Mesothelial cell of epicardium (in vitro differentiated cells): ENCODE measurements around the gene CD300H. TPM values are rescaled to one million over a fixed set of nuclear protein-coding genes. Genes with fewer than 3 reads are reported as not detected.

Source experiments
- DNase-seq, 2 experiments: peaks; one replicate each; pipeline ENCODE4 v3.0.0; 2021; ENCODE audit warnings: low spot score in 2 of 2; ENCODE audit not compliant: unreplicated experiment in 2 of 2
- H3K27ac Mint-ChIP-seq: 2 replicates; pipeline ENCODE4 v1.8.0; 2021; ENCODE audit warnings: mixed read lengths
- H3K27me3 Mint-ChIP-seq: 2 replicates; pipeline ENCODE4 v1.8.0; 2021; ENCODE audit warnings: low read depth, mixed read lengths
- H3K36me3 Mint-ChIP-seq: 2 replicates; pipeline ENCODE4 v1.8.0; 2021; ENCODE audit warnings: mixed read lengths
- H3K4me1 Mint-ChIP-seq: 2 replicates; pipeline ENCODE4 v1.8.0; 2021; ENCODE audit warnings: mixed read lengths
- H3K4me3 Mint-ChIP-seq: 2 replicates; pipeline ENCODE4 v1.8.0; 2021; ENCODE audit warnings: mild to moderate bottlenecking, moderate library complexity, mixed read lengths
- H3K9me3 Mint-ChIP-seq: 2 replicates; pipeline ENCODE4 v1.8.0; 2021; ENCODE audit warnings: mixed read lengths
- total RNA-seq: library from RNA; stranded (reverse); gene quantifications from 3 replicates; pipeline ENCODE4 v1.2.1, GENCODE V29; 2021
- TF ChIP-seq, protein P1 (sequence below): fragments of 200-600 bp; sonication (generic); IDR thresholded peaks from one replicate; pipeline ENCODE4 v1.5.0; 2021; ENCODE audit warnings: antibody characterized with exemption; ENCODE audit not compliant: unreplicated experiment

Gene CD300H
- total RNA-seq, 1 donor from 2014 or later = not detected

DNA sequence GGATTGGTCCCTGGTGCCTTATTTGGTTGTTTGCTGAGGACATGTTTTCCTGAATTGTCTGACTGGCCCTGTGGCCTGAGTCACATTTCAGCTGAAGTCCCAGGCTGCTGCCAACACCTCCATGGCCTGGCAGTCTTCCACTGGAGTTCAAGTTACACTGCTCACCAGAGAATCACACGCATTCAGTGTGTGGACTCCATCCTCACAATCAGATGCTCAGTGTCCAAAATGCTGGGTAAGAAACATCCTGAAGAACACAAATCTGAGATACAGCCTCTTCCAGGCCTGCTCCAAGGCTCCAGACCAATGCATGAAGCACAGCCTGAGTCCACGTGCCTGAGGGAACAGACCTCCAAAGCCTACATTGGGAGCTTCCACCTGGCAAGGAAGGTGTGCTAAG lies 55.3 kb downstream of the CD300H start:
- no peak overlapping the region for H3K27ac Mint-ChIP-seq
- no peak for DNase-seq
- no peaks in the 10 kb centered on the region for H3K36me3 Mint-ChIP-seq
- H3K4me3 Mint-ChIP-seq = no peak overlapping the region
- peaks cover 26% of the 10 kb centered on the region for H3K9me3 Mint-ChIP-seq
- TF ChIP-seq, protein P1, sequence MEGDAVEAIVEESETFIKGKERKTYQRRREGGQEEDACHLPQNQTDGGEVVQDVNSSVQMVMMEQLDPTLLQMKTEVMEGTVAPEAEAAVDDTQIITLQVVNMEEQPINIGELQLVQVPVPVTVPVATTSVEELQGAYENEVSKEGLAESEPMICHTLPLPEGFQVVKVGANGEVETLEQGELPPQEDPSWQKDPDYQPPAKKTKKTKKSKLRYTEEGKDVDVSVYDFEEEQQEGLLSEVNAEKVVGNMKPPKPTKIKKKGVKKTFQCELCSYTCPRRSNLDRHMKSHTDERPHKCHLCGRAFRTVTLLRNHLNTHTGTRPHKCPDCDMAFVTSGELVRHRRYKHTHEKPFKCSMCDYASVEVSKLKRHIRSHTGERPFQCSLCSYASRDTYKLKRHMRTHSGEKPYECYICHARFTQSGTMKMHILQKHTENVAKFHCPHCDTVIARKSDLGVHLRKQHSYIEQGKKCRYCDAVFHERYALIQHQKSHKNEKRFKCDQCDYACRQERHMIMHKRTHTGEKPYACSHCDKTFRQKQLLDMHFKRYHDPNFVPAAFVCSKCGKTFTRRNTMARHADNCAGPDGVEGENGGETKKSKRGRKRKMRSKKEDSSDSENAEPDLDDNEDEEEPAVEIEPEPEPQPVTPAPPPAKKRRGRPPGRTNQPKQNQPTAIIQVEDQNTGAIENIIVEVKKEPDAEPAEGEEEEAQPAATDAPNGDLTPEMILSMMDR = no peak
- no peaks in the 10 kb centered on the region for H3K4me1 Mint-ChIP-seq
- H3K27me3 Mint-ChIP-seq = peaks cover 35% of the 10 kb centered on the region

Other genes with a start within 250 kb of the CD300H start
- not detected in 3 replicates for gene KIF19, start 241.3 kb downstream of the CD300H start, total RNA-seq
- 0.11 to 0.16 TPM in 2 of 3 replicates, not detected in the other for gene BTBD17, start 205.6 kb downstream of the CD300H start, total RNA-seq
- gene GPR142, start 200.0 kb downstream of the CD300H start, total RNA-seq = 0.18 TPM in 1 of 3 replicates, not detected in the others
- gene GPRC5C, start 135.4 kb downstream of the CD300H start, total RNA-seq = 37.2 to 44.2 TPM (median 38.7 TPM) in 3 replicates
- not detected in 3 replicates for gene CD300A, start 100.9 kb downstream of the CD300H start, total RNA-seq
- not detected in 3 replicates for gene CD300LB, start 36.0 kb downstream of the CD300H start, total RNA-seq
- not detected in 3 replicates for gene CD300C, start 21.4 kb downstream of the CD300H start, total RNA-seq
- not detected in 3 replicates for gene CD300LD, start 24.8 kb upstream of the CD300H start, total RNA-seq
- gene CD300E, start 56.2 kb upstream of the CD300H start, total RNA-seq = not detected in 3 replicates
- gene CD300LF, start 145.4 kb upstream of the CD300H start, total RNA-seq = not detected in 3 replicates
- gene RAB37, start 169.7 kb upstream of the CD300H start, total RNA-seq = 0.16 to 0.38 TPM (median 0.24 TPM) in 3 replicates
- 34.4 to 36.2 TPM (median 34.8 TPM) in 3 replicates for gene NHERF1, start 181.1 kb upstream of the CD300H start, total RNA-seq
- gene NAT9, start 208.8 kb upstream of the CD300H start, total RNA-seq = 78.2 to 83.7 TPM (median 83.1 TPM) in 3 replicates